ENCODE results near the gene CSH2.
"Not testable (repeated sequence)": the region's sequence is repeated elsewhere in the genome, so short reads cannot be mapped to it uniquely, and the experiment has no call there.

Gene CSH2

GRCh38 chr17:63874693-63875092, 1.2 kb upstream of the CSH2 start:
- not testable (repeated sequence) for H2BK12ac ChIP-seq (ENCODE audit: low read length); H4K91ac ChIP-seq (ENCODE audit: low read depth, low read length, poor library complexity); DNase-seq (ENCODE audit: low spot score); H3K9ac ChIP-seq (ENCODE audit: low read depth, low read length, poor library complexity); H3K4me2 ChIP-seq (ENCODE audit: insufficient read depth, low read length, poor library complexity, severe bottlenecking); H2BK120ac ChIP-seq (ENCODE audit: low read depth, low read length); H3K79me1 ChIP-seq (ENCODE audit: low read depth, low read length); H3K9me3 ChIP-seq (replicated peaks in 1 of 2; ENCODE audit: control insufficient read depth in 2 of 2, insufficient read depth in 1 of 2, low read depth in 1 of 2, low read length in 2 of 2); H3K4me3 ChIP-seq (ENCODE audit: low read length in 2 of 2); H3K4ac ChIP-seq (ENCODE audit: low read length); H3K18ac ChIP-seq (ENCODE audit: low read length); H3K27ac ChIP-seq (replicated peaks; ENCODE audit: low read length); H2BK5ac ChIP-seq (ENCODE audit: low read length); H2AFZ ChIP-seq (ENCODE audit: low read length); H3K27me3 ChIP-seq (ENCODE audit: control insufficient read depth in 3 of 3, insufficient read depth in 3 of 3, low read depth in 1 of 3, low read length in 3 of 3); H3K14ac ChIP-seq (ENCODE audit: low read length); H3K4me1 ChIP-seq (ENCODE audit: control insufficient read depth in 2 of 2, insufficient read depth in 1 of 2, low read depth in 1 of 2, low read length in 2 of 2); H4K8ac ChIP-seq (ENCODE audit: low read depth, low read length); H2BK15ac ChIP-seq (ENCODE audit: low read length); H2AK5ac ChIP-seq (ENCODE audit: low read depth, low read length); H3K23ac ChIP-seq (ENCODE audit: low read depth, low read length, poor library complexity); H3K36me3 ChIP-seq (replicated peaks in 1 of 2; ENCODE audit: control insufficient read depth in 2 of 2, insufficient read depth in 2 of 2, low read length in 2 of 2)
- WGBS, 2 donors (ENCODE audit: extremely low coverage in 2 of 2, insufficient read length in 2 of 2, insufficient replicate concordance in 1 of 2) = no CpG with 5 or more reads among the region's 6 CpGs

DNA sequence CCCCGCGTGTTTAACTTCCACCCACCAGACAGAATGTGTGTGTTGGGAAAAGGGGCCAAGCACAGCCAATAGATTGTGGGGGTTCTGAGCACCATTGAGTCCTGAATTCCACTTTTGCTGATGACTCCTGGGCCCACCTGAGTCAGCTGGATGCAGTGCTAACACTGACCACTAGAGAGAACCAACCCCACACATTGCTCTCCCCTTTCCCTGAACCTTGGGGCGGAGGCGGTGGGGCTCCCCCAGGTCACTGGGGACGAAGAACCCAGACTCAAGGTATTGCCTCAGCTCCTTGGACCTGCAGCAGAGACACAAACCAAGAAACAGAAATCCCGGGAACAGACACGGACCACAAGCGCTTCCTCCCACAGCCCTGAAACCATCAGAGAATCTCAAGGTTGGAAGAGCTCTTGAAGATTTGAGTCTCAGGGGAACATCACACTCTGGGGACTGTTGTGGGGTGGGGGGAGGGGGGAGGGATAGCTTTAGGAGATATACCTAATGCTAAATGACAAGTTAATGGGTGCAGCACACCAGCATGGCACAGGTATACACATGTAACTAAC, 667 bp upstream of the CSH2 start:
- H4K91ac ChIP-seq (ENCODE audit: low read depth, low read length, poor library complexity); H2BK15ac ChIP-seq (ENCODE audit: low read length); H3K27me3 ChIP-seq (ENCODE audit: control insufficient read depth in 3 of 3, insufficient read depth in 3 of 3, low read depth in 1 of 3, low read length in 3 of 3); H3K4ac ChIP-seq (ENCODE audit: low read length); H3K14ac ChIP-seq (ENCODE audit: low read length); H3K4me2 ChIP-seq (ENCODE audit: insufficient read depth, low read length, poor library complexity, severe bottlenecking); DNase-seq (ENCODE audit: low spot score); H3K4me1 ChIP-seq (ENCODE audit: control insufficient read depth in 2 of 2, insufficient read depth in 1 of 2, low read depth in 1 of 2, low read length in 2 of 2); H3K27ac ChIP-seq (replicated peaks; ENCODE audit: low read length); H3K79me1 ChIP-seq (ENCODE audit: low read depth, low read length); H2AFZ ChIP-seq (ENCODE audit: low read length); H3K18ac ChIP-seq (ENCODE audit: low read length); H2BK120ac ChIP-seq (ENCODE audit: low read depth, low read length); H3K9me3 ChIP-seq (replicated peaks in 1 of 2; ENCODE audit: control insufficient read depth in 2 of 2, insufficient read depth in 1 of 2, low read depth in 1 of 2, low read length in 2 of 2); H2AK5ac ChIP-seq (ENCODE audit: low read depth, low read length); H4K8ac ChIP-seq (ENCODE audit: low read depth, low read length); H3K36me3 ChIP-seq (replicated peaks in 1 of 2; ENCODE audit: control insufficient read depth in 2 of 2, insufficient read depth in 2 of 2, low read length in 2 of 2); H3K23ac ChIP-seq (ENCODE audit: low read depth, low read length, poor library complexity); H2BK5ac ChIP-seq (ENCODE audit: low read length); H3K9ac ChIP-seq (ENCODE audit: low read depth, low read length, poor library complexity); H3K4me3 ChIP-seq (ENCODE audit: low read length in 2 of 2); H2BK12ac ChIP-seq (ENCODE audit: low read length): not testable (repeated sequence)
- WGBS, 2 donors (ENCODE audit: extremely low coverage in 2 of 2, insufficient read length in 2 of 2, insufficient replicate concordance in 1 of 2) = no CpG with 5 or more reads among the region's 8 CpGs

DNA sequence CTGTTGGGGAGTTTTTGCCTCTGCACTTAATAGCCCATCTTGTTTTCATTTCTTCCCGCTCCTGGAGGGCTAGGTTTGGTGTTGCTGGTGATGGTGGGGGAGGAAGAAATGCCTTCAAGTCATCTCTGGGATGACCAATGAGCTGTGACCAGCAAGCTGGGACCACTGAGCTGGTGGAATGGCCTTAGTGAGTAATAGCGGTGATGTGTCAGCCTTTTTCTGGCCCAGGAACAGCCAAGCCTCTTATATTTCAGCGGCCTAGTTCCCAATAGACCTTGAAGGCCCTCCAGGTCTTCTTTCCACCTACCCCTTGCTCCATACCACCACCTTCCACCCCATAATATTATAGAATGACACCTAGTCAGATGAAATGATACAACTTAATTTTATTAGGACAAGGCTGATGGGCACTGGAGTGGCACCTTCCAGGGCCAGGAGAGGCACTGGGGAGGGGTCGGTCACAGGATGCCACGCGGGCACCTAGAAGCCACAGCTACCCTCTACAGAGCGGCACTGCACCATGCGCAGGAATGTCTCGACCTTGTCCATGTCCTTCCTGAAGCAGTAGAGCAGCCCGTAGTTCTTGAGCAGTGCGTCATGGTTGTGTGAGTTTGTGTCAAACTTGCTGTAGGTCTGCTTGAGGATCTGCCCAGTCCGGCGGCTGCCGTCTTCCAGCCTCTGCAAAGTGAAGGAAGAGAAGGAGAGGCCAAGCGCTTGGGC, 1.7 kb downstream of the CSH2 start:
- not testable (repeated sequence) for H3K27me3 ChIP-seq (ENCODE audit: control insufficient read depth in 3 of 3, insufficient read depth in 3 of 3, low read depth in 1 of 3, low read length in 3 of 3); H3K4me2 ChIP-seq (ENCODE audit: insufficient read depth, low read length, poor library complexity, severe bottlenecking); H3K4ac ChIP-seq (ENCODE audit: low read length); H3K27ac ChIP-seq (replicated peaks; ENCODE audit: low read length); H2AK5ac ChIP-seq (ENCODE audit: low read depth, low read length); H3K23ac ChIP-seq (ENCODE audit: low read depth, low read length, poor library complexity); H3K4me1 ChIP-seq (ENCODE audit: control insufficient read depth in 2 of 2, insufficient read depth in 1 of 2, low read depth in 1 of 2, low read length in 2 of 2); H4K8ac ChIP-seq (ENCODE audit: low read depth, low read length); H3K9ac ChIP-seq (ENCODE audit: low read depth, low read length, poor library complexity); H3K79me1 ChIP-seq (ENCODE audit: low read depth, low read length); H3K36me3 ChIP-seq (replicated peaks in 1 of 2; ENCODE audit: control insufficient read depth in 2 of 2, insufficient read depth in 2 of 2, low read length in 2 of 2); H2AFZ ChIP-seq (ENCODE audit: low read length); H2BK5ac ChIP-seq (ENCODE audit: low read length); H2BK15ac ChIP-seq (ENCODE audit: low read length); H3K14ac ChIP-seq (ENCODE audit: low read length); H3K4me3 ChIP-seq (ENCODE audit: low read length in 2 of 2); H4K91ac ChIP-seq (ENCODE audit: low read depth, low read length, poor library complexity); H3K18ac ChIP-seq (ENCODE audit: low read length); H2BK120ac ChIP-seq (ENCODE audit: low read depth, low read length); DNase-seq (ENCODE audit: low spot score); H3K9me3 ChIP-seq (replicated peaks in 1 of 2; ENCODE audit: control insufficient read depth in 2 of 2, insufficient read depth in 1 of 2, low read depth in 1 of 2, low read length in 2 of 2); H2BK12ac ChIP-seq (ENCODE audit: low read length)
- no CpG with 5 or more reads among the region's 15 CpGs for WGBS, 2 donors (ENCODE audit: extremely low coverage in 2 of 2, insufficient read length in 2 of 2, insufficient replicate concordance in 1 of 2)

GRCh38 chr17:63870292-63870665, 3.2 kb downstream of the CSH2 start:
- H3K14ac ChIP-seq (ENCODE audit: low read length); H3K23ac ChIP-seq (ENCODE audit: low read depth, low read length, poor library complexity); H3K36me3 ChIP-seq (replicated peaks in 1 of 2; ENCODE audit: control insufficient read depth in 2 of 2, insufficient read depth in 2 of 2, low read length in 2 of 2); H2BK12ac ChIP-seq (ENCODE audit: low read length); H2BK120ac ChIP-seq (ENCODE audit: low read depth, low read length); H4K91ac ChIP-seq (ENCODE audit: low read depth, low read length, poor library complexity); H4K8ac ChIP-seq (ENCODE audit: low read depth, low read length); H3K27me3 ChIP-seq (ENCODE audit: control insufficient read depth in 3 of 3, insufficient read depth in 3 of 3, low read depth in 1 of 3, low read length in 3 of 3); H3K9ac ChIP-seq (ENCODE audit: low read depth, low read length, poor library complexity); H3K79me1 ChIP-seq (ENCODE audit: low read depth, low read length); H2BK5ac ChIP-seq (ENCODE audit: low read length); H2AFZ ChIP-seq (ENCODE audit: low read length); H3K9me3 ChIP-seq (replicated peaks in 1 of 2; ENCODE audit: control insufficient read depth in 2 of 2, insufficient read depth in 1 of 2, low read depth in 1 of 2, low read length in 2 of 2); H3K18ac ChIP-seq (ENCODE audit: low read length); H3K4me2 ChIP-seq (ENCODE audit: insufficient read depth, low read length, poor library complexity, severe bottlenecking); H3K4me1 ChIP-seq (ENCODE audit: control insufficient read depth in 2 of 2, insufficient read depth in 1 of 2, low read depth in 1 of 2, low read length in 2 of 2); DNase-seq (ENCODE audit: low spot score); H2BK15ac ChIP-seq (ENCODE audit: low read length); H3K4me3 ChIP-seq (ENCODE audit: low read length in 2 of 2); H2AK5ac ChIP-seq (ENCODE audit: low read depth, low read length); H3K27ac ChIP-seq (replicated peaks; ENCODE audit: low read length); H3K4ac ChIP-seq (ENCODE audit: low read length): not testable (repeated sequence)
- no CpG with 5 or more reads among the region's 4 CpGs for WGBS, 2 donors (ENCODE audit: extremely low coverage in 2 of 2, insufficient read length in 2 of 2, insufficient replicate concordance in 1 of 2)

Measured in neuronal stem cell (in vitro differentiated cells).